MM.1S (cell line): Measurements from ENCODE around the gene SLC16A13.
A peak's percentile ranks its signal among the peaks of the same experiment; 100 is the strongest.

Source experiments
- DNase-seq: peaks from one replicate; pipeline ENCODE4 v3.0.0-alpha.2; 2015
- H2AFZ ChIP-seq: fragments of 300-600 bp; sonication (generic); 2 replicates; pipeline ENCODE4 v1.6.0; 2016; ENCODE audit warnings: antibody characterized with exemption, low read length
- H3F3A ChIP-seq: fragments of 300-600 bp; sonication (generic); 2 replicates; pipeline ENCODE4 v1.6.1; 2016; ENCODE audit warnings: mild to moderate bottlenecking, antibody characterized with exemption, low read length, moderate library complexity, mixed read lengths; ENCODE audit not compliant: insufficient read depth
- H3K27ac ChIP-seq: fragments of 300-600 bp; sonication (generic); 2 replicates; pipeline ENCODE4 v1.5.1; 2016; ENCODE audit warnings: mild to moderate bottlenecking, low read length
- H3K27me3 ChIP-seq: fragments of 300-600 bp; sonication (generic); replicated peaks from 2 replicates; pipeline ENCODE4 v1.6.0; 2016; ENCODE audit warnings: low read length; ENCODE audit not compliant: insufficient read depth
- H3K36me3 ChIP-seq: fragments of 300-600 bp; sonication (generic); replicated peaks from 2 replicates; pipeline ENCODE4 v1.6.1; 2016; ENCODE audit warnings: mild to moderate bottlenecking, low read length, mixed read lengths; ENCODE audit not compliant: insufficient read depth
- H3K4me1 ChIP-seq: fragments of 300-600 bp; sonication (generic); 2 replicates; pipeline ENCODE4 v1.6.1; 2016; ENCODE audit warnings: low read length, mixed read lengths
- H3K4me2 ChIP-seq: fragments of 300-600 bp; sonication (generic); 2 replicates; pipeline ENCODE4 v1.6.0; 2016; ENCODE audit warnings: low read depth, low read length
- H3K4me3 ChIP-seq: fragments of 300-600 bp; sonication (generic); 2 replicates; pipeline ENCODE4 v1.5.1; 2016; ENCODE audit warnings: low read length, mixed read lengths
- H3K79me2 ChIP-seq: fragments of 300-600 bp; sonication (generic); 2 replicates; pipeline ENCODE4 v1.6.1; 2016; ENCODE audit warnings: mixed run types, low read length, mixed read lengths
- H3K9ac ChIP-seq: fragments of 300-600 bp; sonication (generic); 2 replicates; pipeline ENCODE4 v1.6.1; 2016; ENCODE audit warnings: low read length, mixed read lengths
- H3K9me2 ChIP-seq: fragments of 300-600 bp; sonication (generic); replicated peaks from 2 replicates; pipeline ENCODE4 v1.6.1; 2016; ENCODE audit warnings: mild to moderate bottlenecking, low read length, mixed read lengths; ENCODE audit not compliant: insufficient read depth
- H3K9me3 ChIP-seq: fragments of 300-600 bp; sonication (generic); replicated peaks from 2 replicates; pipeline ENCODE4 v1.6.1; 2016; ENCODE audit warnings: mild to moderate bottlenecking, low read length, mixed read lengths; ENCODE audit not compliant: insufficient read depth
- H4K20me1 ChIP-seq: fragments of 300-600 bp; sonication (generic); 2 replicates; pipeline ENCODE4 v1.6.1; 2016; ENCODE audit warnings: mild to moderate bottlenecking, low read length, moderate library complexity, mixed read lengths; ENCODE audit not compliant: insufficient read depth
- EZH2 ChIP-seq: fragments of 300-600 bp; sonication (generic); optimal IDR thresholded peaks from 2 replicates; pipeline ENCODE3; 2017; ENCODE audit warnings: low read depth, mild to moderate bottlenecking, antibody characterized with exemption, low read length, mixed read lengths
- EZH2phosphoT487 ChIP-seq: fragments of 300-600 bp; sonication (generic); IDR thresholded peaks from 2 replicates; pipeline ENCODE4 v1.6.1; 2018; ENCODE audit warnings: antibody characterized with exemption, low read length
- TF ChIP-seq, protein P1 (sequence below): fragments of 300-600 bp; sonication (generic); IDR thresholded peaks from 2 replicates; pipeline ENCODE4 v1.5.1; 2016; ENCODE audit warnings: antibody characterized with exemption, low read length, mixed read lengths

SLC16A13 gene

DNA sequence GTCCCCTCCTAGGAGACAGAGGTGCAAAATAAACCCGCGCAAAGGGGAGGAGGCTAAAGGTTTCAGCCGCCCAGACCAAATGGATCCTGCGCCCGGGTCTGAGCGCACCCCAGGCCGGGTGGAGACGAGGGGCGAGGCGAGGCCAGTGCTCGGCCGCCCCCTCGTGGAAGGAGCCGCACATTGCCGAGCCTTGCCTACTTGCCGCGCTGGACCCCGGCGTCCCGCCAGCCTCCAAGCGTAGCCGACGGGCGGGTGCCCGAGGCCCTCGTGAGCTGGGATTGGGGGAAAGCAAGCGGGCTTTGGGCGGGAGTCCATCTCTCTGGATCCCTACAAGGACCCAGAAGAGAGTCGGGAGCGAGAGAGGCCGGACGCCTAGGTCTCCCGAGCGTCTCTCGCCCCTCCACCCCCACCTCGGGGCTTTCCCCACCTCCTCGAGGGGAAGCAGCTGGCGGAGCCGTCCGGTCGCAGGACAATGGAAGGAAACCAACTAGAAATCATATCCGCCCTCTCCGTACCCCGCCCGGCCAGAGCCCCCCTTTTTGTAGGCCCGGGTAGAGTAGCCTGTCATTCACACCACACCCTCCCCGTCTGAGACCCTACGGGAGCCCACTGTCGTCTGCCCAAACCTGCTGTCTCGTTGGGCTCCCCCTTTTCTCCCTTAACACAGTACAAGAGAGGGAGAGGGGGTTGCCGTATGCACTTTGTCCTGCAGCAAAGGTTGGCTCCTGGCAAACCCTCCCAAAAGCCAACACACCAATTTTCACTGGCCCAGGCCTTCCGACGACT, 13.6 kb upstream of the SLC16A13 start:
- Histone ChIP-seq H3K36me3 (no peaks in the 10 kb centered on the region), H3K9ac (peak overlapping the region; percentile 35; the same call in 1 of the 2 replicates), H3K4me3 (peak overlapping the region; percentile 51), H3K4me2 (peak overlapping the region; percentile 54), H2AFZ (peak overlapping the region; percentile 54), H3K27me3 (no peaks in the 10 kb centered on the region), H3K79me2 (no peaks in the 10 kb centered on the region), H3K9me3 (no peaks in the 10 kb centered on the region), H3F3A (peaks cover 8% of the 10 kb centered on the region; the same call in 1 of the 2 replicates), H4K20me1 (no peaks in the 10 kb centered on the region), H3K9me2 (no peaks in the 10 kb centered on the region), H3K4me1 (peaks cover 11% of the 10 kb centered on the region), H3K27ac (no peak overlapping the region)
- DNase-seq: peak; percentile 83
- TF ChIP-seq EZH2phosphoT487 (no peak), EZH2 (no peak)
- TF ChIP-seq, protein P1, sequence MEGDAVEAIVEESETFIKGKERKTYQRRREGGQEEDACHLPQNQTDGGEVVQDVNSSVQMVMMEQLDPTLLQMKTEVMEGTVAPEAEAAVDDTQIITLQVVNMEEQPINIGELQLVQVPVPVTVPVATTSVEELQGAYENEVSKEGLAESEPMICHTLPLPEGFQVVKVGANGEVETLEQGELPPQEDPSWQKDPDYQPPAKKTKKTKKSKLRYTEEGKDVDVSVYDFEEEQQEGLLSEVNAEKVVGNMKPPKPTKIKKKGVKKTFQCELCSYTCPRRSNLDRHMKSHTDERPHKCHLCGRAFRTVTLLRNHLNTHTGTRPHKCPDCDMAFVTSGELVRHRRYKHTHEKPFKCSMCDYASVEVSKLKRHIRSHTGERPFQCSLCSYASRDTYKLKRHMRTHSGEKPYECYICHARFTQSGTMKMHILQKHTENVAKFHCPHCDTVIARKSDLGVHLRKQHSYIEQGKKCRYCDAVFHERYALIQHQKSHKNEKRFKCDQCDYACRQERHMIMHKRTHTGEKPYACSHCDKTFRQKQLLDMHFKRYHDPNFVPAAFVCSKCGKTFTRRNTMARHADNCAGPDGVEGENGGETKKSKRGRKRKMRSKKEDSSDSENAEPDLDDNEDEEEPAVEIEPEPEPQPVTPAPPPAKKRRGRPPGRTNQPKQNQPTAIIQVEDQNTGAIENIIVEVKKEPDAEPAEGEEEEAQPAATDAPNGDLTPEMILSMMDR: peak; percentile 89

DNA sequence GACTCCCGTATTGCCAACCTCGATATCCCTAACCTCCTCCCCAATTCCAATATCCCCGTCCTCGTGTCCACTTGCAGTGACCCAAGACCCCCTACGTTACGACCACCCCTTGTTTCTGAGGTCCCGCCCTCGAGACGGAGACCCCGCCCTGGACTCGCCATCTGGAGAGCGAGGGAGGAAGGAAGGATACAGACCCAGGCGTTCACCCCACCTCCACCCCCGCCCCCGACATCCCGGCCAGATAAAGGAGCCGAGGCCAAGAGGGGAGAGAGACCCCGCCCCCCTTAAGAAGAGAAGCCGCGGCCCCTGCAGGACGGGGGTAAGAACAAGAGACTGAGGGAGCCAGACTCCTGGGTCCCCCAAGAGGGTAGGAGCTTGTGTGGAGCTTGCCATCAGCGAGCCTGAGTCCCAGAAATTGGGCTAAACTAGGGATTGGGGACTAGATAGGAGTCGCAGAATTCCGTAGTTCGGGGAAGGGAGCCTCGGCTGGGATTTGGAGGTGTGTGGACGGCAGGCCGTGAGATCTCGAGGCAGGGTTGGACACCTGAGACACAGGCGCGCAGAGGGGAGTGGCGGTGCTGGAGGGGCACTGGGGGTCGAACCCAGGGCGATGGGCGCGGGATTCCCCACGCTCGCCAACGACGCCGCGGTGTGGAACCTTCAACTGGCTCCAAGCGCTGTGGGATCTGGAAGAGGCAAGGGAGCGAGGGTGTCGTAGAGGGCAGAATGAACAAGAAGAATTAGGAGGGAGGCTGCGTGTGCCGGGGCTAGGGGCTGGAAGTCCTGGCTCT, 12.8 kb upstream of the SLC16A13 start, which contains the start of gene BCL6B:
TSS of gene BCL6B (plus strand) at position 270 of the 791 bp plus-strand sequence. CDS start 622 bp downstream, outside the sequence.
- Histone ChIP-seq H3K27me3 (no peaks in the 10 kb centered on the region), H3K4me1 (peaks cover 11% of the 10 kb centered on the region), H4K20me1 (no peaks in the 10 kb centered on the region), H3F3A (peaks cover 8% of the 10 kb centered on the region; the same call in 1 of the 2 replicates), H3K79me2 (no peaks in the 10 kb centered on the region), H3K27ac (no peak within 1 kb of the TSS), H3K4me3 (peak within 1 kb of the TSS; percentile 51), H3K9ac (peak within 1 kb of the TSS; percentile 35; the same call in 1 of the 2 replicates), H3K9me3 (no peaks in the 10 kb centered on the region), H2AFZ (peak within 1 kb of the TSS; percentile 54), H3K36me3 (no peaks in the 10 kb centered on the region), H3K9me2 (no peaks in the 10 kb centered on the region), H3K4me2 (peak within 1 kb of the TSS; percentile 54)
- TF ChIP-seq, protein P1: no peak
- no peak for TF ChIP-seq EZH2phosphoT487
- no peak for DNase-seq

DNA sequence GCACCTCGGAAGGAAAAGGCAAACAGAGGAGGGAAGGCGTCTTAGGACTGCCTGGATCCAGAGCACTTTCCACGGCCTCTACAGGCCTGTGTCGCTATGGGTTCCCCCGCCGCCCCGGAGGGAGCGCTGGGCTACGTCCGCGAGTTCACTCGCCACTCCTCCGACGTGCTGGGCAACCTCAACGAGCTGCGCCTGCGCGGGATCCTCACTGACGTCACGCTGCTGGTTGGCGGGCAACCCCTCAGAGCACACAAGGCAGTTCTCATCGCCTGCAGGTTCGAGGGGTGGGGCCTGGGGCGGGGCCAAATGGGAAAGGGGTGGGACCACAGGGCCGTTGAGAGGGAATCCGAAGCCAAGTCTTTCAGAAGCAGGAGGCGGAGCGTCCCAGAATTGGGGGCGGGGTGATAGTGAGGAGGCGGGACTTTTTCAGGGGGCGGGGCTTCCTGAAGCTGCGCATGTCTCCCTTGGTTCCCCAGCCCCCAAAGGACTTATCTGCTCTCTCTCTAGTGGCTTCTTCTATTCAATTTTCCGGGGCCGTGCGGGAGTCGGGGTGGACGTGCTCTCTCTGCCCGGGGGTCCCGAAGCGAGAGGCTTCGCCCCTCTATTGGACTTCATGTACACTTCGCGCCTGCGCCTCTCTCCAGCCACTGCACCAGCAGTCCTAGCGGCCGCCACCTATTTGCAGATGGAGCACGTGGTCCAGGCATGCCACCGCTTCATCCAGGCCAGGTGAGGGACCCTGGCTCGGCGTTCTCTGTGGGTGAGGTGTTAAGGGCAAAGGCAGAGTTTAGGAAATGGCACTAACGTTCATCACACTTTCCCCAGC, 12.0 kb upstream of the SLC16A13 start:
- TF ChIP-seq, protein P1: no peak
- TF ChIP-seq EZH2 (no peak), EZH2phosphoT487 (no peak)
- no peaks in the 10 kb centered on the region for H3K9me2 ChIP-seq
- peaks cover 11% of the 10 kb centered on the region for H3K4me1 ChIP-seq
- peak; percentile 73 for DNase-seq
- no peak overlapping the region for H3K9ac ChIP-seq
- no peak overlapping the region for H3K27ac ChIP-seq
- no peaks in the 10 kb centered on the region for H3K27me3 ChIP-seq
- no peak overlapping the region for H2AFZ ChIP-seq
- H3K79me2 ChIP-seq: no peaks in the 10 kb centered on the region
- H3K4me3 ChIP-seq: no peak overlapping the region
- H3K36me3 ChIP-seq: no peaks in the 10 kb centered on the region
- peaks cover 8% of the 10 kb centered on the region; the same call in 1 of the 2 replicates for H3F3A ChIP-seq
- no peak overlapping the region for H3K4me2 ChIP-seq
- H3K9me3 ChIP-seq: no peaks in the 10 kb centered on the region
- H4K20me1 ChIP-seq: no peaks in the 10 kb centered on the region
